GM18511 (cell line): ENCODE measurements around the gene EXOC6B.

Experiments
- ATAC-seq: cut with Tn5 transposase; IDR thresholded peaks from one replicate; pipeline ENCODE4 v1.9.1; 2021; ENCODE audit warnings: mild to moderate bottlenecking, moderate library complexity; ENCODE audit not compliant: unreplicated experiment

EXOC6B gene

DNA sequence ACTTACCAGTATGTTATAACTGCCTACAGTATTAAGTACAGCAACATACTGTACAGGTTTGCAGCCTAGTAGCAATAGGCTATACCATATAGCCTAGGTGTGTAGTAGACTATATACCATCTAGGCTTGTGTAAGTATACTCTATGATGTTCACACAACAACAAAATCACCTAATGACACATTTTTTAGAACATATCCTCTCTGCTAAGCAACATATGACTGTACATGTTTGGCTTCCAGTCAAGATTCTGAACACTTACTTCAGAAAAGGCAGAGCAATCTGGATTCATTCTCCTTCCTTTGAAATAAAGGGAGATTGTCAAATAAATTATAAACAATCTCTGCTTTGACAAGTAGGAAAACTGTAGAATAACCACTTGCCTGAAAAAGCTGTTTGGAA is 81.8 kb downstream of the EXOC6B start:
- ATAC-seq = no peak

DNA sequence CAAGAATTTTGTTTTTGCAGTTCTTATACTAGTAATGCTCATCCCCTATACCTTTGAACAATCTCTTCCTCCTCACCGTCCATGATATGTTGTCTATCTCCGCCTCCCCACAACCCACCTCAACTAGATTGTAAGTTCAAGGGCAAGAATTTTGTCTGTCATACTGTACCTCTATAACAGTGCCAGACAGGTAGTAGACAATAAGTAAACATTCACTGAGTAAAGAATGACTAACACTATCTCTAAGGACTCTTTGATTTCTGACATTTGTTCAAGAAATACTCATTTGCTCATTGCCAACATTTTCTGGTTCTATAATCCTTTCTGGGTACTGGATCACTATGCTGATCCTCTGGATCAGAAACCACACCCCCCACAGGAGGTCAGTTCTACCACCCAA is 82.4 kb downstream of the EXOC6B start:
- ATAC-seq = no peak

DNA sequence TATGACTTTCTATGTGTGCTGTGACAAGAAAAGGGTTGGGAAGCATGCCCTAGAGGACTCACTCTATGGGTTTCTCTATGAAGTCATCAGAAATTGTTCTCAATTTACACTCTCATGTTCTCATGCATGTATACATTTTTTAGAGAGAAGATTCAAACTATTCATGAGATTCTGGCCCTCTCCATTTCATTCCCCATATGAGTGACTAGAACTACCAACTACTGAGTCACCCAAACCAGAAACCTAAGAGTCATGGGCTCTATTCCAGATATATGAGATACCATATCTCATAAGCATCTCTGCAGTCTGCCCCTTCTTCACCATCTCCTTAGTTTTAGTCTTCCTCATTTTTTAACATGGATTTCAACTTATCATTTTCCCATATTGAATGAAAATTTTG is 87.7 kb downstream of the EXOC6B start:
- no peak for ATAC-seq

DNA sequence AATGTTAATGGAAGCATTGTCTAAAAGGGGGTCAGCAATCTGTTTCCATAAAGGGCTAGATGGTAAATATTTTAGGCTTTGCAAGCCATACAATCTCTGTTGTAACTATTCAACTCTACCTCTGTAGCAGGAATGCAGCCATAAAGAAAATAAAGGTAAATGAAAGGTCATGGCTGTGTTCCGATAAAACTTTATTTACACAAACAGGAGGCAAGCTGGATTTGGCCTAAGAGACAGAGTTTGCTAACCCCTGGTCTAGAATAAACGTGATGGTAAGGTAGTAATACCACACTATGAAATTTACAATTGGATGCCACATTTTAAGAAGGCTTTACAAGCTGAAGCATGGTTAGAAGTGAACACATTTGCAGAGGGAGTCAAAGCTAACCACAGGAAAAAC is 91.4 kb downstream of the EXOC6B start:
- no peak for ATAC-seq

DNA sequence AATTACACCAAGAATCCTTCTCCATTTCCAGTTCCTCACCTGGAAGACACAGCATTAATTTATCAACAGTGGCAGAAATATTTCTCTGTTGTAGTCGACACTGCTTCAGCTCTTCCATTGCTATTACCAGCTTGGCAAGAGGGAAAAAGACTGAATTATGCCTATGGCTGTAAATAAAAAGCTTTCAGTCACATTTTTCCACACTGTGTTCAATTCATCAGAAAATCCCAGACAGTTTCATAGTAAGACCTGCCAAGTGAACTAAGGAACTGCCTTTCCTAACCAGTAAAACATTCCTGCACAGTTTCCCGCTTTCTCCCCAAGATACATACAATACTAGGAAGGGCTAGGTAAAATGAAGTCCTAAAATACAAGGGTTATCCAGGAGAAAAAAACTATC is 94.7 kb downstream of the EXOC6B start:
- no peak for ATAC-seq

DNA sequence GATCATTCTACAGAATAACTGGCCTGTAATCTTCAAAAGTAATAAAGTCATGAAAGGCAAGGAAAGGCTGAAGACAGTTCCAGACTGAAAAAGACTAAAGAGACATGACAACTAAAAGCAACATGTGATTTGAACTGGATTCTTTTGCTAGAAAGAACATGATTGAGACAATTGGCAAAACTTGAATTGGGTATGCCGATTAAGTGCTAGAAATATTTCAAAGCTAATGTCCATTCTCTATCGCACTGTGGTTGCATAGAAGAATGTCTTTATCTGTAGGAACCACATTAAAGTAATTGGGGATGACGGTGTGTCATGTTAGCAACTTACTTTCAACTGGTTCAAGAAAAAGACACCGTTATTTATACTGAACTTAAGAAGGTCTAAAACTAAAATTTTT is 98.5 kb downstream of the EXOC6B start:
- no peak for ATAC-seq

DNA sequence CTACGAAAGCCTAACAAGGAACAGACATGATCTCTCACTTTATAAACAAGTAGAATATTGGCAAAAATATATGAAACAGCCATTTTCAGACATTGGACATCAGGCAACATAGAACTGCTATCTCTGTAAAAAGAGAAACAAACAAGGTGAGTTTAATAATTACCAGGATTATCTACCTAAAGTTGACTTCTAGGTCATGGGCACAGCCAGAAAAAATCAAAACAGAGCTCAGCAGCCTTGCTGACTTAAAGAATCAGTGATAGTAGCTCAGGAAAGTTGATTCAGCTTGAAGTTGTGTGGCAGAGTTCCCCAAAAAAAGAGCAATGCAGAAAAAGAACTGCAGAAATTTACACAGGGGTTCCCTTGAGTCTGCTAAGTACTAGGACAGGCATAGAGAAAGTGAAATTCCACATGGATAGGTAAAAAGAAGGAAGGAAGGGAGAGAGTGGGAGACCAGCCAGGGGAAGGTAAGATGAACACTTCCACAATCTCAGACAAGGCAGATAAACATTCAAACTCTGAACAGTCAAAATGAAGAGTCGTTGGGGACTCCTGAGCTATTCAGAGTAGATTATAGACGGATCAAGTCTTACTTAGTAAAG is 102.0 kb downstream of the EXOC6B start:
- ATAC-seq = no peak

DNA sequence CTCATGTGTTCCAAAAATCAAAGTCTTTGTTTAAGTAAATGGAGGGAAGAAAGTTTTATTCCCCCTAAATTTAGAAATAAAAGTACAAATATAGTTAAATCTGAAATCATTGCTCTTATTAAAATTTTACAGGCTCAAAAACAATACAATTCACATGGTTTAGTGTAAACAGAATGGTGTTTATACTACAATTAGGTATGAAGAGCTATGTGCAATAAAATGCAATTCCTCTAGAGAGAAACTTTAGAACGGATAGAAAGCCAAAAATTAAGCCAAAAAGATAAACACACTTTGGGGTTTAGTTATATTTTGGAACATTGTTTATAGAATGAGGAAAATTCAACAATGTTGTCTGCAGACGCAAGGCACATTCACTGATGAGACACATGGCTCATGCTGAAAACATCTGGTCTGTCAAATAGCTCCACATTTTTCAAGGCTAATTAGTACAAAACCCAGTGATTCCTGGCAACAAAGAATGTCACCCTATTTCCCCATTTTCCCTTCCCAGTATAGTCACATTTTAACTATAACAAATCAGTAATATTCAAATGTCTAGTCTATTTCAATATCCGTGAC is 103.3 kb downstream of the EXOC6B start:
- ATAC-seq = no peak

DNA sequence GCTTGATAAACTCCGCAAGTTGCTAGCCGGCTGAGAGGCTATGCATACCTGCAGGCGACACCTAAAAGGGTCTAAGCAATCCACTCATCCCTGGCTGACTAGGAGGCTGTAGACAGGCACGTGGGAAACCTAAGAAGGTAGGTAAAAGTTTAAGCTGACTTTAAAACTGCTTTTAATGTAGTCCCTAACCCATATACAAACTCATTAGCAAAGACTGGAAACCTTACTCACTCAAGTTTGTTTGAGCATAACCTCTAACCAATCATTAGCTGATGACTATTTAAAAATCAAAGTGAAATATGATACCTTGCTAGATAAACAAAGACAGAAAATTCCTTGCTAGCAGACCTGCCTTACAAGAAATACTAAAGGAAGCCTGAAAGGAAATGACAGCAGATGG is 106.4 kb downstream of the EXOC6B start:
- no peak for ATAC-seq

DNA sequence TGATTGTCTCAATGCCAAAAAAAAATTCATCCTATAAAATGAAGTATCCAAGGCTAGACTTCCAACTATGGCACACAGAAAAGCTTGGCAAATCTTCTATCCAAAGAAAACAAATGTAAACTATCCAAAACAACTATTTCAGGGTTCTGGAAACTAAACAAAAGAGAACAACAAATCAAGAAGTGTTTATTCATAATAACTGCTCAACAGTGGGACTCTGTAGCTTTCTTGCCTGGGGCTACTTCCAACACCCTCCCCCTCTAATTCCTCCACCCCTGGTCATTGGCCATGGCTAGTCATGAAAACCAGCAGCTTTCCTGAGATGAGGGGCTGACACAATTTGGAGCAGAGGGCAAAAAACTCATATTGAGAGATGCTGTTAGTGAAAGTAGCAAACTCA is 107.0 kb downstream of the EXOC6B start:
- no peak for ATAC-seq

DNA sequence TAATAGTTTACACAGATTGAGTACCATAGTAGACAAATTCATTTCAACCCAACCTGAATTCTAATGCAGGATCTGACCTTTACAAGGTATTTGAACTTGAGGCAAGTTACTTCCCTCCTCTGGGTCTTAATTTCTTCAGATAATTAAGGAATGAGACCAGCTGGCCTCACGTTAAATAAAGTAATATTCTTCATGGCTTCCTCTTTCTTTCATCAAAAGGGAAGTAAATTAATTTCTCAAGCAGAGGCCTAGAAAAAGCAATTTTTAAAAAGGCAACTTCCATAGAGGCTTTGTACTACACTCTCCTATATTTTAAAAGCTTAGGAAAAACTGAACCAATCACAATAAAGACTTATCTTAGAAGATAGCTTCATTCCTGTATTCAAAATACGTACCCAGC is 109.2 kb downstream of the EXOC6B start:
- no peak for ATAC-seq

DNA sequence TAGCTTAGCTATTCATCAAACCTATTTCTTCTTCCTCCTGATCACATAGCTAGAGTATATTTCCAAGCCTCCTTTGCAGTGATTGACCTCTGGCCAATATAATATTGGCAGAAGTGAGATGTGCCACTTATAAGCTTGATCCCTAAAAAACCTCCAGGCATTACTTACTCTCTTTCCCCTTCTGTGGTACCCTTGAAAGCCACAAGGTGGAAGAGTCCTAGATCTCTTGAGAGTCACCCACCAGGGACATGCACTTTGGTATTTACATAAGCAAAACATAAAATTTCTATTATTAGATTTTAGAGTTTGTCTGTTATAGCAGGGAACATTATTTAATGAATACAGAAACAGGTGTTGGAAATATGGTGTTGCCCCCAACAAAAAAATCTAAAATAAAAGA is 112.0 kb downstream of the EXOC6B start:
- no peak for ATAC-seq

DNA sequence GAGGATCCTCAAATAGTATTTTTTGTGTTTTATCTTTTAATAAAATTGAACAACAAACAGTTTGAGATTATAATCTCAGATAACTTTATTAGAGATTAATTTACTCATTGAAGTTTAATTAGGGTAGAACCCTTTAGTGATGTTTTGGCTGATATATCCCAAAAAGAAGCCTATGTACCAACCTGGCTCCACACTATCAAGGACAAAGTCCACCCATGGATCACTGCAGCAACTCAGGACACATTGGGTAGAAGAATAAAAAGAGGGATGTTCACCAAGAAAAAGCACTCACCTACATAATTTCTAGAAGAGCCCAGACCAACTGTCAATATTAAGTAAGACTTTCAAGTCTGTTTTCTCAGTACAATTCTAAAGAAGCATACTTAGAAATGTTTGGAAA is 112.9 kb downstream of the EXOC6B start:
- ATAC-seq = no peak

DNA sequence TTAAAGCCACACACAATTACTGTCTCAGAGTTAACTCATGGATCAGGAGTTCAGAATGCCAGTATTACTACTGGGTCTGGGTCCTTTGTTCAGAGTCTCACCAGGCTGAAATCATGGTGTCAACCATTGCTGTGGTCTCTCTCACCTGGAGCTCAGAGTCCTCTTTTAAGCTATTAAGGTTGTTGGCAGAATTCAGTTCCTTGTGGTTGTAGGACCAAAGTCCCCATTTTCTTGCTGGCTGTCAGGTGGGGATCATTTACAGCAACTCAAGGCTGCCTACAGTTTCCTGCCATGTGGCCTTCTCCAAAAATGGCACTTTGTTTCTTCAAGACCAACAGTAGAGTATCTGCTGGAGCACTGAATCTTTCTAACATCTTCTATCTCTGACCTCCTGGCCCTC is 113.5 kb downstream of the EXOC6B start:
- no peak for ATAC-seq

DNA sequence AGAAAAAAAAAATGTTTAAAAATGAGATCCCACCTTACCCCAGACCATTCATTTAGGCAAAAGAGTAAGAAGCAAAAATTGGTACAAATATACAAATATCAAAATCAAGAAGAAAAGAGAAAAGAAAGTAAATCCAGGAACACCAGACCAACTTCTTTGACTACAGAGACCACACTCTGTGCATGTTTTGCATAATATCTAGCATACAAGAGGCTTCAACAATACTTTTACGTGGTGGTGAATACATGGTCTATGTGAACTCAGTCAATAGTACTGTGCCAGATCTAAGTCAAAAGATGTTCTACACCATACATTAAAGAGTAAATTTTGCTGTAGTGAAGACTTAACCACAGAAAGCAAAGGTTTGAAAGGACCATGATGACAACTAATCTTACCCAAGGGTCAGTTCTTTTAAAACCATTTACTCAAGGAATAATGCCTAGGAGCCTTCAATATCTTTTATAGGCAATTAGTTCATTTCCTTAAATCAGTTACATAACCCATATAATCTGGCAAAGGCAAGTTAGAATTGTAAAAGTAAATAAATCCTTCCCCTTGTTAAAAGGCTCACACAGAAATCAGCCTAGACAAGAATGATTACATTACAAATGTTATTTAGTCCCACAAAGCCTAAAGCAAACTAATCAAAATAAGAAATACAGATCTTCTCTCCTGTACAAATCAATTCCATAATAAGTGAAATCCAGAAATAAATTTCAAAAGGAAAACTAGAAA is 115.2 kb downstream of the EXOC6B start:
- no peak for ATAC-seq

DNA sequence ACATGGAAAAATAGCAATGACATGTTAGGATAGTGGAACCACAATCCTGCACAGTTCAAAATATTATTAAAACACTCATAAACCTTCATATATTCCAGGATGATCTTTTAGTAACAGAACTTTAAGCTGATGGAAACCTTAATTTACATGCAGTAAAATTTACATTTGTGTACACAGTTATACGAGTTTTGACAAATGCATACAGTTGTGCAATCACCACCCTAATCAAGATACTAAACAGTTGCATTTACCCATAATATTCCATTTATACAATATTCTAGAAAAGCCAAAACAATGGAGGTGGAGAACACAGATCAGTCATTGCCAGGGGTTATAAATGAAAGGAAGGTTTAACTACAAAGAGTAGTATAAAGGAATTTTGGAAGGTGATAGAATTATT is 117.6 kb downstream of the EXOC6B start:
- ATAC-seq = no peak

DNA sequence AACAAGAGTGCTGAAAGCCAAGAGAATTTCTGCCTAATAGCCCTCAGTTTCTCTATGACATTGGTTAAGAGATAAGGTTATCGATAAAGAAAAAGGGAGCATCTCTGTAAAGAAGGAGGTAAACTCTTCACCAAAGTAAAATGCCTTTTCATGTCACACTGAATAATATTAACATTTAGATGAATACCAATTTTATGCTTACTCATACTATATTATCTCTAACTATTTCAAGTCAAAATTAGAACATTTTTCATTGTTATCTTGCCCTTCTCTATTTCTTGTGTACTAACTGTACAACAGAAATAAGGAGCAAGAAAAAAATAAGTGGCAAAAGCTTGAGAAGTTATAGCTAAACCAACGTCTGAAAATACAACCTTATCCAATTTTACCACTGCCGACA is 127.5 kb downstream of the EXOC6B start:
- no peak for ATAC-seq

DNA sequence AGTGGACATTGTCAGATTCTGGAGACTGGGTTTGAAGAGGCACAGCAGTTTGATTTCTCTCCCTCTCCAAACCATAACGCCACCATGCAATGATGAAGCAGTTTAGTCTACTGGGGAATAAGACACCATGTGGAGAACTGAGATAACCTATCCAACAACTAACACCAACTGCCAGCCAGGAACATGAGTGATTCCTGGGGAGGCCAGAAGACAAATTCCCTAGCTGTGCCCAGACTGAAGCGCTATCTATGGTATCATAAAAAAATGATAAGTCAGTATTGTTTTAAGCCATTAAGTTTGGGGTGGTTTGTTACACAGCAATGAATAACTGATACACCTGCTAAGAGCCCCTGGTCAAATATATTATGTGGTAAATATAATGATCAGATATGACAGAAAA is 129.3 kb downstream of the EXOC6B start:
- ATAC-seq = no peak

DNA sequence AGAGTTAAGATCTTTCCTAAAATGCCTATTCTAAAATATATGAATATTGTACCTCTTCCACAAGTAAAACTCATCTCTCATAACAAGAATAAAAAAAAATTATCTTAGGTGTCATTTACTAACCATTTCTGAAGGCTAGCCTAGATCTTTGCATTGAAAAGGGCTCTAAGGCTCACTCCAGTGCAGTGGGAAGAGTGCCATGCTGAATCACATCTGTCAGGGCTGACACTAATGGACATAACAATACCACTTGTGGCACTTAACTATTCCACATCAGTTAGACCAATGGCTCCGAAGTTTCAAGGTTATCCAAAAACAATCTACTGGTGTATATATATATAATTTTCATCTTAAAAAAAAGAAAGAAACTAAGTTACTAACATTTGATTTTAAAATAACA is 130.2 kb downstream of the EXOC6B start:
- no peak for ATAC-seq

DNA sequence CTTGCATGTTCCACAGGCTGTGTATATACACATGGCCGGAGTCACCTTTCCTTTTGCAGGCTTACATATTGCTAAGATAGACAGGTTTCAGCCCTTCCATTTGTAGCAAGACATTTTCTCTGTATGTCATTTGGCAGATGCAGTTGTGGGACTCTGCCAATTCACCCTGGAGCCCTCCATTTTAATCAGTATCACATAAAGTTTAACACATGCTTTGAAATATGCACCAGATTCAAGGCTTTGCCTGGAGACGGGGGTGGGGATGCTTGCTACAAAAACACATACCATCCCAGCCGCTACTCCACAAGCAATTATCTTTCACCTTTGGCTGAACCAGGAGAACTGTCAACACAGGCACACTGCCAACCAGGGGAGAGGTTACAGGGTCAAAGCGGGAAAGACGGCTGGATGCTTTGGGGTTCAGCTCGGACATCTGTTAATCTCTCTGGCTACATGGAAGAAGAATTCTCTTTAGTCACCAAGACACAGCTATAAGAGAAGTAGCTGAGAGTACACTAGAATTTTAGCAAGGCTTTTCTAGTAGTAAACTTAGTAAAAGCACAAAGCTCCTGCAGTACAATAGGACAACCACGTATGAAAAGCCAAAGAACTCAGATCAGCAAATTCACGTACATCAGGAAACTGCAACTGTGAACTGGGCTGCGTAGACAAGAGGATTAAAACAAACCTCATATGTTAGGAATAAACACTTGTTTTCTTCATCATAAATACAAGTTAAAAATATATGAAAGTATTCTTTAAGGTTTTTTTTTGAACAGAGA is 130.9 kb downstream of the EXOC6B start:
- no peak for ATAC-seq

DNA sequence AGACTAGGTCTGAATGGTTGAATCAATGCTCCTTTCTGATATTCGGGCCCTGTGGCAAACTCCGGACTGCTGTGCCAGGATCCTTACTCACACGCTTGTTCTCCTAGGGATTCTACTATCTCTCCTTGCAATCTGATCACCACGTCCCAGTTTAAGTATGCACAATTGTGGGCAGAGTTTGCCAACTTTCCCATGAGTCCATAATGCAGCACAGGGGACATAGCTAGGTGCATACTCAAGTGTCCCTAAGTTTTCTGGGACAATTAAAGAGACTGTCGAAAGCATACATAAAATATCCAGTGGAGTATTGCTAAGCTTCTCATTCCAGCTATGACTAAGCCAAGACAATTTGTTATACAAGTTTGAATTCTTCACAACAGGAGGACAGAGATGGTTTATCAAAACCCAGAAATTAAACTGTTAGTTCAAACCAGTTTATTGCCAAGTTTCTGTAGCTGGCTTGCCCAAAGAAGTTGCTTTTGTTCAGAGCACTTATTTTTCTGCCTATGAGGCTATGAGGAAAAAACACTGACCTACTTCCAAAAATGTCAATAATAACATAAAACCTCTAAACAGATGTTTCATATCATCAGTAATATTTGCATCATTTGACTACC is 136.1 kb downstream of the EXOC6B start:
- no peak for ATAC-seq
